Prostate gland (tissue), 2 donors: ENCODE results near the gene INIP.

Source experiments
- CTCF ChIP-seq, 4 experiments: fragments of 200-600 bp in 2 of 4; fragments of 450-650 bp in 2 of 4; sonication (generic) in 2 of 4; IDR thresholded peaks; 1 replicate in 3 of 4; 2 replicates in 1 of 4; pipeline ENCODE4 v1.5.1; 2016 to 2019; ENCODE audit warnings: antibody characterized with exemption in 4 of 4, mild to moderate bottlenecking in 2 of 4, moderate library complexity in 2 of 4
- POLR2A ChIP-seq: fragments of 450-650 bp; IDR thresholded peaks from one replicate; pipeline ENCODE4 v1.6.1; 2016; ENCODE audit warnings: antibody characterized with exemption, mild to moderate bottlenecking

GRCh38 chr9:112703304-112703703, 14.6 kb downstream of the INIP start:
- TF ChIP-seq CTCF (IDR thresholded peaks at IDR 0.05) (no peak), POLR2A (no peak)
